Activated T-helper 17 cell treated with anti-CD3 and anti-CD28 coated beads, Interleukin-2, amount 50 U/mL, for 72 hours (primary cell): Measurements from ENCODE around the gene MROH9. TPM values are rescaled to one million over a fixed set of nuclear protein-coding genes. Genes with fewer than 3 reads are reported as not detected.
A peak's percentile ranks its signal among the peaks of the same experiment; 100 is the strongest.
"Not testable (repeated sequence)": the region's sequence is repeated elsewhere in the genome, so short reads cannot be mapped to it uniquely, and the experiment has no call there.

ENCODE experiments used
- ATAC-seq: fragments of 150-1000 bp; cut with Tn5 transposase; replicated peaks from 2 replicates; pipeline ENCODE4 v1.10.0; 2021; ENCODE audit warnings: mild to moderate bottlenecking, moderate library complexity
- H3K27ac Mint-ChIP-seq: one replicate; pipeline ENCODE4 v1.8.0; 2022; ENCODE audit warnings: mixed read lengths
- H3K27me3 Mint-ChIP-seq: one replicate; pipeline ENCODE4 v1.8.0; 2022; ENCODE audit warnings: mixed read lengths
- H3K36me3 Mint-ChIP-seq: one replicate; pipeline ENCODE4 v1.8.0; 2022; ENCODE audit warnings: low read depth, mild to moderate bottlenecking, mixed read lengths
- H3K4me1 Mint-ChIP-seq: one replicate; pipeline ENCODE4 v1.8.0; 2022; ENCODE audit warnings: mixed read lengths
- H3K4me3 Mint-ChIP-seq: one replicate; pipeline ENCODE4 v1.8.0; 2022; ENCODE audit warnings: mild to moderate bottlenecking, mixed read lengths
- H3K9me3 Mint-ChIP-seq: one replicate; pipeline ENCODE4 v1.8.0; 2022; ENCODE audit warnings: mixed read lengths
- total RNA-seq, 2 donors: library from RNA; stranded (reverse); gene quantifications; one replicate each; pipeline ENCODE4 v1.2.3, GENCODE V29; 2022

MROH9 gene
- total RNA-seq, 2 donors from 2014 or later, result not detected

- Mint-ChIP-seq H3K27ac (no peak overlapping the region), H3K9me3 (no peaks in the 10 kb centered on the region), H3K27me3 (peaks cover 8% of the 10 kb centered on the region), H3K4me3 (no peak overlapping the region), H3K36me3 (no peaks in the 10 kb centered on the region), H3K4me1 (peaks cover 5% of the 10 kb centered on the region)
- ATAC-seq, result peak; percentile 59
Observed at GRCh38 chr1:170929835-170930554, 5.3 kb upstream of the MROH9 start.

DNA sequence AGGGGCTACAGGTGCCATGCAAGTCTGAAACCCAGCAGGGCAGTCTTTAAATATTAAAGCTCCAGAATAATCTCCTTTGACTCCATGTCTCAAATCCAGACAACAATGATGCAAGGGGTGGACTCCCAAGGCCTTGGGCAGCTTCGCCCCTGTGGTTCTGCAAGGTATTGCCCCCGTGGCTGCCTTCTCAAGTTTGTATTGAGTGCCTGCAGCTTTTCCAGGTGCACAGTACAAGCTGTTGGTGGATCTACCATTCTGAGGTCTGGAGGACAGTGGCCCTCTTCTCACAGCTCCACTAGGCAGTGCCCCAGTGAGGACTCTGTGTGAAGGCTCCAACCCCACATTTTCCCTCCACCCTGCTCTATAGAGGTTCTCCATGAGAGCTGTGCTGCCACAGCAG is 3.7 kb upstream of the MROH9 start:
- Mint-ChIP-seq H3K4me1 (peaks cover 5% of the 10 kb centered on the region), H3K27ac (no peak overlapping the region), H3K36me3 (no peaks in the 10 kb centered on the region), H3K27me3 (peaks cover 8% of the 10 kb centered on the region), H3K4me3 (no peak overlapping the region), H3K9me3 (no peaks in the 10 kb centered on the region)
- ATAC-seq, result no peak

GRCh38 chr1:170932236-170932635 is 3.1 kb upstream of the MROH9 start:
- H3K27me3 Mint-ChIP-seq, result peaks cover 8% of the 10 kb centered on the region
- no peak overlapping the region for H3K4me3 Mint-ChIP-seq
- H3K36me3 Mint-ChIP-seq, result no peaks in the 10 kb centered on the region
- ATAC-seq, result no peak
- H3K27ac Mint-ChIP-seq, result no peak overlapping the region
- H3K9me3 Mint-ChIP-seq, result no peaks in the 10 kb centered on the region
- H3K4me1 Mint-ChIP-seq, result peaks cover 5% of the 10 kb centered on the region

DNA sequence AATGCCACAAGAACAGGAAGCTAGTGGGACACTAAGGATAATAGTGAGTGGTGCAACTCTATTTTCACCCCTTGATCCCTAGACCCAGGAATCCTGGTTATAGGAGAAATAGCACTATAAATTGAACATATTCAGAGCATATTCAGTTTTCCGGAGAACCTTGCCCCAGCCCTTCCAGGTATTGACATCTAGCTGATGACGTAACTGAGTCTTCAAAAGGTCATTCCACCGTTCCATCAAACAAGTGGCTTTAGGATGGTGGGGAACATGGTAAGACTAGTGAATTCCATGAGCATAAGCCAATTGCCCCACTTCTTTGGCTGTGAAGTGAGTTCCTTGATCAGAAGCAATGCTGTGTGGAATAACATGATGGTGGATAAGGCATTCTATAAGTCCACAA is 2.9 kb downstream of the MROH9 start:
- no peaks in the 10 kb centered on the region for H3K36me3 Mint-ChIP-seq
- no peak overlapping the region for H3K27ac Mint-ChIP-seq
- no peaks in the 10 kb centered on the region for H3K9me3 Mint-ChIP-seq
- no peak overlapping the region for H3K4me3 Mint-ChIP-seq
- ATAC-seq, result no peak
- H3K27me3 Mint-ChIP-seq, result peaks cover 17% of the 10 kb centered on the region
- H3K4me1 Mint-ChIP-seq, result no peaks in the 10 kb centered on the region

DNA sequence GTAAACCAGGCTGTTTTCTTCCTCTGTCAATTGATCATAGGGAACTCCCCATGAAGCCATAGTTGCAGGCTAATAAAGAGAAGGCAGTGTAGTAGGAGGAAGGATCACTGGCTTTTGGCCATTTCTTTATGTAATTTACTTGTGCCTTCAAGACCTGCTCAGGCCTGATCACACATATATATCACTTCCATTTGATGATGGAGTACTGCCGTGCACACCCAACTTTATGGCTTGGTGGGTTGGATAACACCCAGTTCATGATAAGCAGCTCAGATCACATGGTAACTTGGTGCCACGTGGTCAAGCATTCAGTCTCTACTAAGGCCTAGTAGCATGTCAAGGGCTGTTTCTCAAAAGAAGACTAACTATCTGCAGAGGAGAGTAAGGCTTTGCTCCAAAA is 4.1 kb downstream of the MROH9 start:
- H3K4me1 Mint-ChIP-seq, result no peaks in the 10 kb centered on the region
- H3K9me3 Mint-ChIP-seq, result no peaks in the 10 kb centered on the region
- H3K27me3 Mint-ChIP-seq, result peaks cover 22% of the 10 kb centered on the region
- H3K36me3 Mint-ChIP-seq, result no peaks in the 10 kb centered on the region
- no peak overlapping the region for H3K27ac Mint-ChIP-seq
- ATAC-seq, result no peak
- no peak overlapping the region for H3K4me3 Mint-ChIP-seq

GRCh38 chr1:170951744-170952143 is 16.4 kb downstream of the MROH9 start:
- H3K4me1 Mint-ChIP-seq, H3K27ac Mint-ChIP-seq, H3K4me3 Mint-ChIP-seq, H3K36me3 Mint-ChIP-seq, H3K9me3 Mint-ChIP-seq, ATAC-seq: not testable (repeated sequence)
- H3K27me3 Mint-ChIP-seq, result peaks cover 16% of the 10 kb centered on the region

GRCh38 chr1:170959385-170959784 is 24.1 kb downstream of the MROH9 start:
- no peaks in the 10 kb centered on the region for H3K9me3 Mint-ChIP-seq
- no peak overlapping the region for H3K4me3 Mint-ChIP-seq
- ATAC-seq, result no peak
- peaks cover 11% of the 10 kb centered on the region for H3K27me3 Mint-ChIP-seq
- H3K27ac Mint-ChIP-seq, result no peak overlapping the region
- no peaks in the 10 kb centered on the region for H3K4me1 Mint-ChIP-seq
- no peaks in the 10 kb centered on the region for H3K36me3 Mint-ChIP-seq

DNA sequence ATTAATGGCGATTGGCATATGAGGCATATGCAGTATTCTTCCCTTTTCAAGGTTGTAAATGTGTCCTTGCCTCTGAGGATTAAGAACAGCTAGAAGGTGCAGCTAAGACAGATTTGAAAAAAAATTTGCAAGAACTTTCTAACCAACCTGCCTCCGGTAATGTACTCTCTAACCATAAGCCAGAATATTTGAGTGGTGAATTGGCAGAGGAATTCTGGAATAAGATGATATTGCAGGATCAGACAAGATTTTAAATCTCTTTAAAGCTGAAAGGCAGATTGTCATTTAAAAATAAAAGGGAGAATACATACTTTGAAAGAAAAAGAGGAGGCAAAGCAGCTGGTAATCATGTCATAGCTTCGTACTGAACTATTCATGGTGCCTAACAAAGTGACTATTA is 29.2 kb downstream of the MROH9 start:
- Mint-ChIP-seq H3K27ac (no peak overlapping the region), H3K36me3 (no peaks in the 10 kb centered on the region), H3K4me1 (no peaks in the 10 kb centered on the region), H3K4me3 (no peak overlapping the region), H3K9me3 (no peaks in the 10 kb centered on the region), H3K27me3 (peaks cover 34% of the 10 kb centered on the region)
- ATAC-seq, result no peak

DNA sequence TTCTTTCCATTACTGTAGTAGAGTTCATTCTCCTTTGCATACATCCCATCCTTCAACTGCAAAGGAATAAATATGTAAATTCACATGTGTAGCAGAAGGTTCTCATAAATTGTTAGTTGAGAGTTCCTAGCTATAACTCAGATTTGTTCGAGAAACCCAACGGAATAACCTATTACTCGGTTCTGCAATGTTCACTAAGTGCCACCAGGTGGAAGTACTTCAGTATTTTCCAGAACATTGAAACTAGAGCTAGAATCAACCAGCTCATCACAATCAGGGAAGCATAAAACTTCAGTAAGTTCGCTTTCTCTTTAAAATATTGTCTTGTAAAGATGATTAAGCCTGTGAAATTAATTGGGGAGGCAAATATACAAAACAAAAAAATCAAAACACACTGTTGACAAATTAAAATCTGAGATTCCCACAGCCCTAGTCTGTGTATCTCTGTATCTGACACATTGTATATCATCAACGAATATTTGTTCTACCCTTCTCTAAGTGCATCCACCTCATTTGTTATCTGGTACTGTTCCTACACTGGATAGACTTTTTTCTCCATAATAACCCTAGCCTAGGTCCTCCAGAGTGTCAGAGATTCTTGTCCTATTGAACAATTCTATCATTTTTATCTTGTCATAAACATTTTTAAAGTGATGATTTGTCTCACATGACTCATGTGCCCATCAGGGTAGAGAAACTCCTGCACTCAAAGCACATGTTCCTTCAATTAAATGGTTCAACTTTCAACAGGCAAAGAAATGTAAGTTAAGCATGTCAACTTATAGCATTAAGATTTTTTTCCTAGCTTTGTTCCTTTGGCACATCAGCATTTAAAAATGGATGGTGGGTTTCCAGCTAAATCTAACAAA is 31.9 kb downstream of the MROH9 start:
- ATAC-seq, result no peak
- Mint-ChIP-seq H3K4me1 (no peaks in the 10 kb centered on the region), H3K27ac (no peak overlapping the region), H3K9me3 (no peaks in the 10 kb centered on the region), H3K4me3 (no peak overlapping the region), H3K27me3 (peaks cover 34% of the 10 kb centered on the region), H3K36me3 (no peaks in the 10 kb centered on the region)

DNA sequence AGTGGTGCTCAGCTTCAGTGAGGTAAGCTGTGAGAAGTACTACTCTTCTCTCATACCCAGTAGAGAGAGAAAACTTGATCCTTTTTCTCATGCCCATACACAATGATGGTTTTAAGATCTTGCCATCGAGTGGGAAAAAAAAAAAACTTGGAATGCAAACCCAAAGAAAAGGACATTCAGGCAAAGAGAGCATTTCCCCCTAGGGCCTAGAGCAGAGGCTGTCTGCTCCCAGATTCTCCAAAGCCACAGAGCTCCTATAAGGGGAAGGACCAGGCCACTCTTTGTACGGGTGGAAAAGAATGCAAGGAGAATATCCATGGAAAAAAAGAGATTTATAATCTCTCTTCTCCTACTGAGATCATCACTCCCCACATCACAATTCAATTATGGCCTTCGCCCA is 34.9 kb downstream of the MROH9 start:
- peaks cover 27% of the 10 kb centered on the region for H3K27me3 Mint-ChIP-seq
- no peaks in the 10 kb centered on the region for H3K4me1 Mint-ChIP-seq
- ATAC-seq, result no peak
- H3K27ac Mint-ChIP-seq, result no peak overlapping the region
- no peaks in the 10 kb centered on the region for H3K9me3 Mint-ChIP-seq
- H3K36me3 Mint-ChIP-seq, result no peaks in the 10 kb centered on the region
- H3K4me3 Mint-ChIP-seq, result no peak overlapping the region

DNA sequence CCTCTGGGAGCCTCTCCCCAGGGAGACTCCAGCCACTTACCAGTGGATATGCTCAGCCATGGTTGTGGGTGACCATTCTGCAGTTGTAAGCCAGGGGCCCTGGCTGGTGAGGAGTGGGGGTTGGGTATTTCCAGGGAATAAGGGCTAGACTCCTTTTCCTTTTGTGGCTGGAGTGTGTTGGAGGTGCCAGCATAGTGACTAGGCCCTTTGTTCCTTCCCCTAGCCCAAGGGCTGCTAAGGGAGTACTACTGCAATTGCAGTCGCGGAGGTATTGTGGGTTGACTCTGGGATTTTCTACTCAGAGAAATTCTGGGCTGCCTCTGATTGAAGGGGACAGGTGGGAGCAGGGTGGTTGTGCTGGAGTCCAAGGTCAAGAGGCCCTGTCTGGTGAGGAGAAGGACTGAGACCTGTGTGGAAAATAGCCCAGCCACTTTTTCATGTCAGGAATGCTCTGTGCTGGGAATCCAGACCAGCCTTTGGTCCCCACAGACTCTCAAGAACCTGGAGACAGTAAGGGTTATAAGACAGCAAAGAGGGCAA is 43.1 kb downstream of the MROH9 start:
- H3K36me3 Mint-ChIP-seq, result no peaks in the 10 kb centered on the region
- H3K4me1 Mint-ChIP-seq, result no peaks in the 10 kb centered on the region
- peaks cover 4% of the 10 kb centered on the region for H3K9me3 Mint-ChIP-seq
- H3K27ac Mint-ChIP-seq, result no peak overlapping the region
- ATAC-seq, result no peak
- H3K4me3 Mint-ChIP-seq, result no peak overlapping the region
- H3K27me3 Mint-ChIP-seq, result peaks cover 12% of the 10 kb centered on the region

DNA sequence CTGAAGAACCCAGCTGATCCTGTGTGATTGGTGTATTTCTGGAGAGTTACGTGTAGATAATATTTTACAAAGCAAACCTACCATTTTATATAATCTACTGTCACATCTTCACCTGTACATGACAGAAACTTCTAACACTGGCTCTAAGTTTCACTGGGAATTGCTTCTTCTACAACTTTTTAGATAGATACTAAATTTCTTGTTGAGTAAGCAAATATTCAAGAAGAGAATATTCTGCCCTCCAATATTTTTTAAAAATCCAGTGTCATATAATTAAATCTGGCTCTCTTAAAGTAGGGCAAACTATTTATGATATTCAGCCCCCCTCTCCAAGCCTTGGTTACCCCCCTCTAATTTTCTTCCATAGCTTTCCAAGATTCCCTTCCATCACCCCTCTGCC is 50.1 kb downstream of the MROH9 start:
- Mint-ChIP-seq H3K9me3 (no peaks in the 10 kb centered on the region), H3K4me3 (no peak overlapping the region), H3K27ac (no peak overlapping the region), H3K36me3 (no peaks in the 10 kb centered on the region), H3K4me1 (no peaks in the 10 kb centered on the region), H3K27me3 (no peaks in the 10 kb centered on the region)
- no peak for ATAC-seq

DNA sequence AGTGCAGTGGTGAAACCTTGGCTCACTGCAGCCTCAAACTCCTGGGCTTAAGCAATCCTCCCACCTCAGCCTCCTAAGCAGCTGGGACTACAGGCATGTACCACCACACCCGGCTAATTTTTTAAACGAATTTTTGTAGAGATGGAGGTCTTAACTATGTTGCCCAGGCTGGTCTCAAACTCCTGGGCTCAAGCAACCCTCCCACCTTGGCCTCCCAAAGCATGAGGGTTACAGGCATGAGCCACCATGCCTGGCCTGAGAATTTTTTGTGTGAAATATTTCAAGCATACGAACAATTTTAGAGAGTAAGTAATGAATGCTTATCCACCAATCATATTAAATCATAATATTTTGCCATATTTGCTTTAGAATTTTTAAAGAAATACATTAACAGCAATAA is 51.6 kb downstream of the MROH9 start:
- no peaks in the 10 kb centered on the region for H3K9me3 Mint-ChIP-seq
- no peaks in the 10 kb centered on the region for H3K27me3 Mint-ChIP-seq
- H3K4me3 Mint-ChIP-seq, result no peak overlapping the region
- no peak for ATAC-seq
- H3K27ac Mint-ChIP-seq, result no peak overlapping the region
- no peaks in the 10 kb centered on the region for H3K4me1 Mint-ChIP-seq
- no peaks in the 10 kb centered on the region for H3K36me3 Mint-ChIP-seq

DNA sequence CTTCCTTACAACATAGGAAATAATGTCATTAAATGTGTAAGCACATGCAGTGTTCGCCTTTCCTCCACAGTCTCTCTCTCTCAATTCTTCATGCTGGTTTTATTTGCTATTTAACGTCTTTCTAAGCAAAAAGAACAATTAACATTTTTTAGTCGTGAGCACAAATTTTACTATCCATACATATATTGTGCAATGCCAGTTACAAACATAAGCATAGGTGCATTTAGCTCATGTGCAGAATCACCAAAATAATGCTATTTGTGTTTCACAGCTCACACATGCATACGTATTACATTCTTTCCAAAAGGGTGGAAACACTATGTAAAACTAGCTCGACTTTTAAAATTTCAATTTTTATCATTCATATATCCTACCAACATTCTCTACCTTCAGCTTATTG is 52.1 kb downstream of the MROH9 start:
- no peaks in the 10 kb centered on the region for H3K36me3 Mint-ChIP-seq
- H3K4me3 Mint-ChIP-seq, result no peak overlapping the region
- H3K4me1 Mint-ChIP-seq, result no peaks in the 10 kb centered on the region
- no peaks in the 10 kb centered on the region for H3K9me3 Mint-ChIP-seq
- no peak for ATAC-seq
- no peak overlapping the region for H3K27ac Mint-ChIP-seq
- H3K27me3 Mint-ChIP-seq, result no peaks in the 10 kb centered on the region

GRCh38 chr1:170993151-170993550 is 57.8 kb downstream of the MROH9 start:
- H3K27ac Mint-ChIP-seq, result no peak overlapping the region
- H3K27me3 Mint-ChIP-seq, result peaks cover 2% of the 10 kb centered on the region
- H3K9me3 Mint-ChIP-seq, result no peaks in the 10 kb centered on the region
- no peak overlapping the region for H3K4me3 Mint-ChIP-seq
- ATAC-seq, result no peak
- H3K36me3 Mint-ChIP-seq, result no peaks in the 10 kb centered on the region
- H3K4me1 Mint-ChIP-seq, result no peaks in the 10 kb centered on the region
